ENCODE measurements around the gene KAT6B.
"Not testable (repeated sequence)": the region's sequence is repeated elsewhere in the genome, so short reads cannot be mapped to it uniquely, and the experiment has no call there.

The KAT6B gene

GRCh38 chr10:74863551-74863950 lies 37.2 kb downstream of the KAT6B start:
- no peak for DNase-seq

DNA sequence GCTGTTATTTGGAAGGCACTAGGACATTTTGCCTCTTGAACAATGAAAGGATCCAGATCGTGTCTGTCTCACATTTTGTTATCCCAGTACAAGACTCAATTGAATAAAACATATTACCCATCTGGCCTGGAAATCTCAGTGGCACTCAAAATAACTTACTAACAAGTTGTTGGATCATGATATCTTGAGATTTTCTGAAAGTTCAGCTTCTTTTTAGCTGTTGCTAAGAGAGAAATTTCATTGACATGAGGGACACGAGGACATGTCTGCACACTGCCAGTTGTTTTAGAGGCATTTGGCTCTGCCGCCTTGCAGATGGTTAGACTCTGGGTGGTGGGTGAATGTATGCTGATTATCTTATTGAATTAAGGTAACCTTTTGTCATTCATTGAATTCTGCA lies 41.0 kb downstream of the KAT6B start:
- DNase-seq, result no peak

DNA sequence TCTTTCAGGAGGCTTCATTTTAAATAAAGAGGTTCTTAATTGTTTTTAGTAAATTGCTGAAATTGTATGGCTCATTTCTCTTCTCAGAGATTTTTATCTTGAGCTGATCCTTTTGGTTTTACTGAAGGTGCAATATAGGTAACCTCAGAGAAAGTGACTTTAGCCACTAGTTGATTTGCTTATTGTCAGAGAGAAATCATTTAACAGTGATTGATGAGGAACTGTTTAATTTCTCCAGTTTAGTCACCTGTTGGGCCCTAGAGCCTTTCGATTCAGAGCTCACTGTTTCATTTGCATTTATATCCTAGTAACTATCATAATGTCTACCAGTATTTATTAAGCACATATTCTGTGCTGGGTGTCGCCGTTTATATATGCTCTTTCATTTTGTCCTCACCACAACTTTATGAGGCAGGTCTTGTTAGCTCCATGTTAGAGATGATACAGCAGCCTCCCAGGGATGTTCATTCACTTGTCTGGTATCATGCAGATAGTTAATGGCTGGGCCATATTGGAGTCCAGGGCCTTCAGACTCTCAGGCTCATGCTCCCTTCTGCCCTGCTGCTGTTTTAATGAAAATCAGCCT lies 42.1 kb downstream of the KAT6B start:
- no peak for DNase-seq

DNA sequence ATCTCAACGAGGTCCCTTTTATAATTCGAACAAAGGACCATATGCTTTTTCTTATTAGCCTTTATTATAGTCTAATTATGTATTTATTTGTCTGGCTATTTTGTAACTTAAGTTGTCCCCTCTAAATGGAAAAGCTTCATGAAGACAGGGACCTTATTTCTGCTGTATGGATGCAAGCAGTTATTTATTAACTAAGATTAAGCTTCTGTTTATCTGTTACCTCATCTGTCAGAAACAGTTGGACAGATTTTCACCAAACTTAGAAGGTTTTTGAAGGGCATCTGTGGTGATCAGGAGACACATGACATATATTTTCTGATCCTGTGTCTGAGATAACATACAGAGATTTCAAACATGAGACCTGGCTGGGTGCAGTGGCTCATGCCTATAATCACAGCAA lies 43.2 kb downstream of the KAT6B start:
- no peak for DNase-seq

DNA sequence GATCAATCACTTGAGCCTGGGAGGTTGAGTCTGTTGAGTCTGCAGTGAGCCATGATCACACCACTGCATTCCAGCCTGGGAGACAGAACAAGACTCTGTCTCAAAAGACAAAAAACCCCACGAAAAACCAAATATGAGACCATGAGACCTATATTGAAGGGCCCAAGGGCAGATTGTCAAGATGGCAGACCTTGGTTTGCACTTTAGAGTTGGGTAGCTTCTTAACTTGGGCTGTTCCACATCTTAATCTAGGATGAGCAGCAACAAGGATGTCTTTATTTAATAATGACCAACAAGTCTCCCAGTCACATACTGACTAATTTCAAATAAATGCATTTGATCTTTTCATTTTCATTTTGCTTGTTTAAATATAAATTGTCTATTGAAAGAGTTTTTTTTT lies 43.8 kb downstream of the KAT6B start:
- DNase-seq, result no peak

DNA sequence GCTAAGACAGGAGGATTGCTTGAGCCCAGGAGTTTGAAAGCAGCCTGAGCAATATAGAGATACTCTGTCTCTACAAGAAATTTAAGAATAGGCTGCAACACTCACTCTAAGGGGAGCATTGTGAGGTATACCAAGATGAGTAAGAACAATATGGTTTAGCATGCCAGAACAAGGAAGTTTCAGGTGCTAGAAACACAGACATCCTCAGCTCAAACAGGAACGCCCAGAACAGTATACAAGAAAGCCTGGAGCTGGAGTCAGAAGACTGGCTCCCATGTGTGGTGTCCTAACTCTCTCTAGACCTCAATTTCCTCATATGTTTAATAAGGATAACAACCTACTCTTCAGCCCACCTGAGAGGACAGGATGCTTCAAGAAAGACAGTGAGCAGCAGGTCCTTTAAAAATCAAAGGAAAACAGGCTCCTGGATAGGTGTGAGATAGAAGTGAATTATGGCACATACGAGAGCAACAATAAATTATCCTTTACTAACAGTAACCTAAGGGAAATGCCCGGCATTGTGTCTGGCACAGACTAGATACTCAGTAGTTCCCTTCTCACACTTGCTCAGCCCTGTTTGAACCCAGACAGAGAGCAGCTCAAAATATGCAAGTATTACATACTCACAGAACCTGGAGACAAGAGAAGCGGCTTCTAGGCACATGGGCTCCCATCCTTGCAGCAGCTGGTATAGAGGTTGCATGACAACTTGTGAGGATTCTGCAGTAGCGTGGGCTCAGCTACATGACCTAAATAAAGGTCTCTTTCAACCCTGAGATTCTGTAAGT lies 45.4 kb downstream of the KAT6B start:
- peak; percentile 10 for DNase-seq

- DNase-seq, result no peak
Measured at GRCh38 chr10:74873803-74874454, 47.5 kb downstream of the KAT6B start.

DNA sequence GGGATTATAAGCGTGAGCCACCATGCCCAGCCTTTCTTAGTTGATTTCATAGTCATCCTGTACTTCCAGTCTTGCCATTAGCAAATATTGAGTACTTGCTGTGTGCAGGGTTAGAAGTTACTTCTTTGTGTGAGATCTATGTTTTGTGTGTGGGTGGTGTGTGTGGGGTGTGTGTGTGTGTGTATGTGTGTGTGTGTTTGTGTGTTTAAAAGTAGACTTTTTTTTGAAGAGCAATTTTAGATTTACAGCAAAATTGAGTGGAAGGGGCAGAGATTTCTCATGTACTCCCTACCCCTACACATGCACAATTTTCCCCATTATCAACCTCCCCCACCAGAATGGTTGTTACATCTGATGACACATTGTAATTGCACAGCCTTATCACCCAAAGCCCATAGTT lies 48.2 kb downstream of the KAT6B start:
- DNase-seq, result no peak

DNA sequence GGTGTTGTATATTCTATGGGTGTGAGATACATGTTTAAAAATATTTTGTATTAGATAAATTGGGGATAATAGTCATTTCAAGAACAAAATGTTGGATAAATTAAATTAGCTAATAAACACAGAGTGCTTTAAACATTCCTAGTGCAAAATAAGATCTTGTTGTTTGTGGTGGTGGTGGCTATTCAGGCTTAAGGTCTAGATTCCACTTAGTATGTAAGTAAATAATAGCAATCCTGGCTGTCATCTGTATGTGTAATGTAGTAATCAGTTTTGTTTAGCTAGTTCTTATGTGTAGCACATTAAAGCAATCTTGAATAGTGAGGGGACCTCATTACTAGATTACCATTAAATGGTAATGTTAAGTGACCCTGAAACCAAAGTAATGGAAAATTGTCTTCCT lies 48.7 kb downstream of the KAT6B start:
- DNase-seq, result no peak

- no peak for DNase-seq
Measured at GRCh38 chr10:74875966-74876365, 49.6 kb downstream of the KAT6B start.

GRCh38 chr10:74877054-74877453 lies 50.7 kb downstream of the KAT6B start:
- not testable (repeated sequence) for DNase-seq

- no peak for DNase-seq
Measured at GRCh38 chr10:74877898-74878297, 51.5 kb downstream of the KAT6B start.

DNA sequence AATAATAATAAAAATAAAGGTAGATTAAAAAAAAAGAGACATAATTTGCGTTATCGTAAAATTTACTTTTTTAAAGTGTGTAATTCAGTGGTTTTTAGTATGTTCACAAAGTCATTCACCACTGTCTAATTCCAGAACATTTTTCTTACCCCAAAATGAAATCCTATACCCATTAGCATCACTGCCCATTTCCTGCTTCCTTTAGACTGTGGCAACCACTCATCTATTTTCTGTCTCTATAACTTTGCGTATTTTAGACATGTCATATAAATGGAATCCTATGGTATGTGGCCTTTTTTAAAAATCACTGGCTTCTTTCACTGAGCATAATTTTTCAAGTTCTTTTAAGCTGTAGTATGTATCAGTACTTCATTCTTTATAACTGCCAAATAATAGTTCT lies 53.6 kb downstream of the KAT6B start:
- no peak for DNase-seq

DNA sequence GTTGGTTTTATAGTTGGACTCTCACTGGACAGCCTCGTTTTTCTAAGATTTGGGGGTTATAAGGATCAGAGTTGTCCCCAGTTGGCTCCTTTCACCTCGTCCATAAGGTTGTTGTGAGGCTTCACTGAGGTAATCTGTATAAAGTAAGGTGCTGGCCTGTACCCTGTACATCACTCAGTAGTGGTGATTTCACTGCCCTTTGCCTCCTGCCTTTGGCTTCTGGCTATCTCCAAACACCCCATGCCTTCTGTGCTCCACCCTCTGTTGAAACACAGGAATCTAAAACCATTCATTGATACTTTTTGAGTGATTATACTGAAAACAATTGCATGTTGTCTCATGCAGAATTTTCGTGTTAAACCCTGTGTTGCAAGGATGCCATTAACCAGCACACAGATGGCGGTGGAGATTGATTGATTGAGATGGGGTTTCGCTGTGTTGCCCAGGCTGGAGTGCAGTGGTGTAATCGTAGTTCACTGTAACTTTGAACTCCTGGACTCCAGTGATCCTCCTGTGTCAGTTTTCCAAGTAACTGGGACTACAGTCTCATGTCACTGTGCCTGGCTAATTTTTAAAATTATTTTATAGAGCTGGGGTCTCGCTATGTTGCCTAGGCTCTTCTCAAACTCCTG lies 55.0 kb downstream of the KAT6B start:
- no peak for DNase-seq

DNA sequence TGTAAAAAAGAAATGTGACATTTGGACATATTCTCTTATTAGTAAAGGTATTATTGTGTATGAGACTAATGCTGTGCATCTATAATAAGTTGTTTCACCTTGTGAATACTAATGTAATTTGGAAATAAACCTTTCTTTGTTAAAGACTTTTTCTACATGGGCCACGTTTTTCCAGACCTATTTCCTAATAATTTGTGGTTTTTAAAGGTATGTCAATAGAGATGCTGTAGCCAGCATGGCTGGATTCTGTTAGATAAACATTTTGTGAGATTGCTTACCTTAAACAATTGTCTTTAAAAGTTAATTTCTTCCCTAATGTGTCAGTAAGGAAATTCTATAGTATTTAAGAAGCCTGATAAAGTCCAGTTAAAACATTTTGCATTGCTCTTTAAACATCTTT lies 56.0 kb downstream of the KAT6B start:
- no peak for DNase-seq

DNA sequence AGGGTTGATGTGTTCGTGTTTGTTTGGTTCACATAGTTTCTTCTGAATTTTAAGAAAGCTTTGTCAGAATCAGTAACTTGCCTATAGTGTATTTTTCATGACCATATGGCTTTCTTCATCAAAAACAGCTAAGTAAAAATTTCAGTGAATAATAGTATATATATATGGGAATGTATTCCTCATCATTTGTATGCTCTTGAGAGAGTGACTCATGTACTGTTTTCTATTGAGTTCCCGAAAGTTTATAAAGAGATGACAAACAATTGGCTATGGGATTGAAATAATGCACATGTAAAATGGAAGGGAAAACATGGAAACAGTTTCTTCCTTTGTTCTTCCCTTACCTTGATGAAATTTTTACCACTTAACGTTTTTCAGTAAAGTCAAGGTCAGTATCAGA lies 56.4 kb downstream of the KAT6B start:
- no peak for DNase-seq

GRCh38 chr10:74883428-74883827 lies 57.0 kb downstream of the KAT6B start:
- no peak for DNase-seq

DNA sequence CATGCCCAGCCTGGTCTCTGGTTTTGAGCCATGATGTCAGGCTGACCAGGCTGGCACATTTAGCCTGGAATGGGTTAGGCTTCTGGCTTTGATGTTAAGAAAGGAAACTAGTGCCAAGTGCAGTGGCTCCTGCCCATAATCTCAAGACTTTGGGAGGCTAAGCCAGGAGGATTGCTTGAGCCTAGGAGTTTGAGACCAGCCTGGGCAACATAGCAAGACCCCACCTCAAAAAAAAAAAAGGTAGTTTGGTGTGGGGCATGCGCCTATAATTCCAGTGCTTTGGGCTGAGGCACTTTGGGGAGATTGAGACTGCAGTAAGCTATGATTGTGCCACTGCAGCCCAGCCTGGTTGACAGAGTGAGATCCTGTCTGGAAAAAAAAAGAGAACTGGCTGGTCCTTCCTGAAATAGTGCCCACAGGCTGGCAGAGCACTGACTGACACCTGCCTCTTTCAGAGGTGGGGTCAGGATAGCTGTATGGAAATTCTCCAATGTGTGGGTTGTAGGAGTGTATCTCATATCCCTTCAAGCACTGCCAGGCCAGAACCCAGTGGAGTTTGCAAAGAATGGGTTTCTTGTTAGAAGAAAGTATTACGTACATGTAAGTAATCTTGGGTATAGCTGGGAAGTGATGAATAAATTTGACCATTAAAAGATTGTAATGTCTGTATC lies 61.3 kb downstream of the KAT6B start:
- no peak for DNase-seq

DNA sequence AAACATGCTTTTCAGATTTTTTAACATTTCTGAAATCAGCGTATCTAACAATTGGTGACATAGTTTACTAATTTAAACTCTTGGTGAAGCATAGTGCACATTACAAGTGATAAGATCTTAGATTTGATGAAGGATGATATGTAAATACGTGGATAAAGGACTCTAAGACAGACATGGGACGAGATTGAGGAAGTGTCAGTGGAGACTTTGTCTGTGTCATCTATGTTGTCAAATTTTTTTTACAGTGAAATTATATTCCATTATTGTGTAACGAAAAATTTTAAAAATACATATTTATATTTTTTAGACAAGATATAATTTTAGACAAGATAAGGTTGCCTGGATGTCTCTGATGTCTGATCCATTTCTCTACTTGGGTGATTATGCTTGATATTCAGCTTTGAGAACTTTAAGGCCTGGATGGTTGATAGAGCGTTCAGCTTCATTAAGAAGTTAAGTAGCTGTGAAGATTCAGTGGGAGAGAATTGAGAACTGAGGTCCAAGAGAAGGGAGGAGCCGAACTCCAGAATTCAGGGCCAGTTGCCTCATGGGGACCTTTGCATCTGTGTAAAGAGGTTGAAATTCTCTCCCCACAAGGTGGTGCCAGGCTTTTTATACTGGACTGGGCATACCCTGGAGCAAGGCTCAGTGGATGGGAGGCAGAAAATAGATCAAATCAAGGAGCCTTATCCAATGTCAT lies 62.7 kb downstream of the KAT6B start:
- DNase-seq, result no peak

DNA sequence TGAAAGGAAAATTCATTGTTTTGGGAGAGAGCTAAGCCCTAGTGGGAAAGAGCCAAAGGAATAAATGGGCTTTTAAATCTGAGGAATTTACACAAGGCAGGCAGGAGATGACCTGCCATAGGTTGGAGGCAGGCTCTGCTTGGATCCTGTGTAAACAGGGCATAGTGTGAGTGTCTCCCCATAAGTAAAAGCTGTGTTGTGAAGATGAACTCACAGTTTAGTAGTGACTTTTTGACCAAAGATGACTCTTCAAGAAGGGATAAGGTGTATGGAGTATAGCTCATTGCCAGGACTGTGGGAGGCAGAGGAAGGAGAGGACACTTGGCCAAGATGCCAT lies 63.2 kb downstream of the KAT6B start:
- no peak for DNase-seq

GRCh38 chr10:74890460-74890859 lies 64.1 kb downstream of the KAT6B start:
- no peak for DNase-seq

GRCh38 chr10:74891053-74891452 lies 64.7 kb downstream of the KAT6B start:
- DNase-seq, result no peak

DNA sequence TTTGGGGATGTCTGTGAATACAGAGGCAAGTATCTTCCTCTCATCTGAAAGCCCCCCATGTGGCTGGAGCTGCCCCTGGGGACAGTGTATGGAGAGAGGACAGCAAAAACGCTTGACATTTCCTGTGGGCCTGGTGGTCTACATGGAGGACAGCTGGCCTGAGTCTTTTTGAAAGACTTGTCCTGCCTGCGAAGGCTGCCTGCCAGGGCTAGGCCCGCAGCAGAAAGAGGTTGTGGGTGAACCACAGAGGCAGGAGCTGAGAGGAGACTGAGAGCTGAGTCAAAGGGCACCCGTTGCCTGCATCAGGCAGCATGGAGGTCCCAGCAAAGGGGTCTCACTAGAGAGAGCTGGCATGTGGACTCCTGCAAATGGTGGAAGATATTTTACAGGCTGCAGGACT lies 66.4 kb downstream of the KAT6B start:
- no peak for DNase-seq

Measured in activated naive CD4-positive, alpha-beta T cell treated with Interleukin-2 at 50 U/mL for 16 hours (primary cell).